GM23338 (cell line): ENCODE measurements around the gene RAC2. TPM values are rescaled to one million over a fixed set of nuclear protein-coding genes. Genes with fewer than 3 reads are reported as not detected.

Experiments used
- ATAC-seq: fragments of 200-7000 bp; cut with Tn5 transposase; 3 replicates; pipeline ENCODE4 v1.9.1; 2020
- DNase-seq: peaks from one replicate; pipeline ENCODE4 v3.0.0-alpha.2; 2015; ENCODE audit warnings: low spot score
- H2AFZ ChIP-seq: fragments of 200-600 bp; sonication (generic); 2 replicates; pipeline ENCODE4 v1.8.0; 2016; ENCODE audit warnings: antibody characterized with exemption, mild to moderate bottlenecking, moderate library complexity
- H3F3A ChIP-seq: fragments of 200-600 bp; sonication (generic); replicated peaks from 2 replicates; pipeline ENCODE4 v1.8.0; 2017; ENCODE audit warnings: antibody characterized with exemption, mixed run types, low read depth
- H3K27ac ChIP-seq: fragments of 200-600 bp; sonication (generic); 2 replicates; pipeline ENCODE4 v1.6.1; 2016; ENCODE audit warnings: low read depth
- H3K27me3 ChIP-seq: fragments of 200-600 bp; sonication (generic); 2 replicates; pipeline ENCODE4 v1.8.0; 2016; ENCODE audit warnings: mild to moderate bottlenecking, mixed run types, moderate library complexity; ENCODE audit not compliant: insufficient read depth
- H3K36me3 ChIP-seq: fragments of 200-600 bp; sonication (generic); 2 replicates; pipeline ENCODE4 v1.8.0; 2016; ENCODE audit warnings: mild to moderate bottlenecking; ENCODE audit not compliant: insufficient read depth
- H3K4me1 ChIP-seq: fragments of 200-600 bp; sonication (generic); 2 replicates; pipeline ENCODE4 v1.8.0; 2016; ENCODE audit warnings: mild to moderate bottlenecking, moderate library complexity; ENCODE audit not compliant: insufficient read depth
- H3K4me2 ChIP-seq: fragments of 200-600 bp; sonication (generic); 2 replicates; pipeline ENCODE4 v1.7.1; 2017; ENCODE audit warnings: mixed run types
- H3K4me3 ChIP-seq: fragments of 200-600 bp; sonication (generic); 2 replicates; pipeline ENCODE4 v1.6.1; 2016; ENCODE audit warnings: mixed run types
- H3K79me2 ChIP-seq: fragments of 200-600 bp; sonication (generic); replicated peaks from 2 replicates; pipeline ENCODE4 v1.8.0; 2017; ENCODE audit warnings: mild to moderate bottlenecking; ENCODE audit not compliant: insufficient read depth
- H3K9me2 ChIP-seq: fragments of 200-600 bp; sonication (generic); 2 replicates; pipeline ENCODE4 v1.8.0; 2017; ENCODE audit not compliant: insufficient read depth
- H4K20me1 ChIP-seq: fragments of 200-600 bp; sonication (generic); replicated peaks from 2 replicates; pipeline ENCODE4 v1.8.0; 2017; ENCODE audit warnings: mild to moderate bottlenecking; ENCODE audit not compliant: insufficient read depth
- H3K27ac Mint-ChIP-seq: 2 replicates; pipeline ENCODE4 v1.8.0; 2020; ENCODE audit warnings: inconsistent platforms, mild to moderate bottlenecking, moderate library complexity, mixed read lengths
- H3K27me3 Mint-ChIP-seq: 3 replicates; pipeline ENCODE4 v1.8.0; 2022; ENCODE audit warnings: low read depth, mild to moderate bottlenecking, moderate library complexity, mixed read lengths, inconsistent platforms; ENCODE audit not compliant: insufficient read depth, poor library complexity
- H3K36me3 Mint-ChIP-seq: 3 replicates; pipeline ENCODE4 v1.8.0; 2021; ENCODE audit warnings: low read depth, mild to moderate bottlenecking, inconsistent platforms, moderate library complexity, mixed read lengths
- H3K4me1 Mint-ChIP-seq: 3 replicates; pipeline ENCODE4 v1.8.0; 2020; ENCODE audit warnings: mild to moderate bottlenecking, inconsistent platforms, mixed read lengths
- H3K4me3 Mint-ChIP-seq: 3 replicates; pipeline ENCODE4 v1.8.0; 2021; ENCODE audit warnings: moderate library complexity, mild to moderate bottlenecking, inconsistent platforms, mixed read lengths
- H3K9me3 Mint-ChIP-seq: 3 replicates; pipeline ENCODE4 v1.8.0; 2020; ENCODE audit warnings: moderate library complexity, mild to moderate bottlenecking, inconsistent platforms, mixed read lengths
- CREB1 ChIP-seq: fragments of 250-450 bp; sonication (Bioruptor Pico); IDR thresholded peaks from 2 replicates; pipeline ENCODE4 v1.5.0; 2020; ENCODE audit warnings: low read depth, mild to moderate bottlenecking, moderate library complexity
- CTCF ChIP-seq, 2 experiments: fragments of 200-600 bp in 1 of 2; sonication (generic) in 1 of 2; conservative IDR thresholded peaks; 2 replicates each; pipeline versions ENCODE4 v1.5.1 to v1.6.1; 2016 to 2017; ENCODE audit warnings: antibody characterized with exemption in 2 of 2, low read depth in 2 of 2, mild to moderate bottlenecking in 2 of 2, moderate library complexity in 1 of 2
- ETS1 ChIP-seq: IDR thresholded peaks from 2 replicates; pipeline ENCODE4 v1.6.1; 2016; ENCODE audit warnings: antibody characterized with exemption
- EZH2 ChIP-seq: fragments of 200-600 bp; sonication (generic); IDR thresholded peaks from one replicate; pipeline ENCODE4 v1.8.0; 2017; ENCODE audit warnings: antibody characterized with exemption, mild to moderate bottlenecking, low read depth; ENCODE audit not compliant: unreplicated experiment
- EZH2phosphoT487 ChIP-seq: fragments of 200-600 bp; sonication (generic); IDR thresholded peaks from one replicate; pipeline ENCODE4 v1.8.1; 2018; ENCODE audit warnings: antibody characterized with exemption; ENCODE audit not compliant: unreplicated experiment
- JUNB ChIP-seq: IDR thresholded peaks from one replicate; pipeline ENCODE4 v1.6.1; 2016; ENCODE audit warnings: antibody characterized with exemption; ENCODE audit not compliant: unreplicated experiment
- NANOG ChIP-seq: IDR thresholded peaks from 2 replicates; pipeline ENCODE4 v1.6.1; 2016; ENCODE audit warnings: antibody characterized with exemption, borderline replicate concordance
- POLR2AphosphoS5 ChIP-seq: IDR thresholded peaks from 2 replicates; pipeline ENCODE4 v1.6.1; 2016; ENCODE audit warnings: antibody characterized with exemption, low read depth
- STAT1 ChIP-seq: IDR thresholded peaks from one replicate; pipeline ENCODE4 v1.6.1; 2016; ENCODE audit warnings: antibody characterized with exemption; ENCODE audit not compliant: unreplicated experiment
- ZNF114 ChIP-seq: fragments of 250-450 bp; sonication (Bioruptor Pico); IDR thresholded peaks from 2 replicates; pipeline ENCODE4 v1.5.0; 2020; ENCODE audit warnings: mild to moderate bottlenecking, moderate library complexity
- ZNF331 ChIP-seq: fragments of 250-450 bp; sonication (Bioruptor Pico); IDR thresholded peaks from 2 replicates; pipeline ENCODE4 v1.5.0; 2020; ENCODE audit warnings: low read depth, mild to moderate bottlenecking, moderate library complexity
- polyA plus RNA-seq: library from polyadenylated mRNA; unstranded; fragments of >200 nt; fragmentation: Nextera tagmentation; extraction: Ambion mirVana; gene quantifications from 2 replicates; pipeline ENCODE4 v1.2.1, GENCODE V29; 2016
- total RNA-seq: library from RNA; depleted of rRNA; stranded (reverse); fragments of >200 nt; shearing (Covaris generic); gene quantifications from 2 replicates; pipeline ENCODE4 v1.2.3, GENCODE V29; 2014
- TF ChIP-seq, protein P1 (sequence below): fragments of 250-450 bp; sonication (Bioruptor Pico); IDR thresholded peaks from 2 replicates; pipeline ENCODE4 v1.5.0; 2020; ENCODE audit warnings: mild to moderate bottlenecking, moderate library complexity
- TF ChIP-seq, protein P2 (sequence below): IDR thresholded peaks from one replicate; pipeline ENCODE4 v1.6.1; 2018; ENCODE audit warnings: antibody characterized with exemption; ENCODE audit not compliant: unreplicated experiment

RAC2 gene
- total and polyA plus RNA-seq, 2 experiments from 2014 or later = 2.4 to 2.7 TPM

- DNase-seq = no peak
- H3K4me1 Mint-ChIP-seq = peaks cover 18% of the 10 kb centered on the region
- H2AFZ ChIP-seq = no peak overlapping the region
- no peaks in the 10 kb centered on the region for H3K36me3 ChIP-seq
- H3K27ac ChIP-seq = no peak overlapping the region
- H3K4me2 ChIP-seq = no peak overlapping the region
- H3K4me3 Mint-ChIP-seq = no peak overlapping the region
- no peaks in the 10 kb centered on the region for H4K20me1 ChIP-seq
- H3K27me3 Mint-ChIP-seq = peaks cover 12% of the 10 kb centered on the region
- H3K9me2 ChIP-seq = no peaks in the 10 kb centered on the region
- no peaks in the 10 kb centered on the region for H3K27me3 ChIP-seq
- no peak overlapping the region for H3K27ac Mint-ChIP-seq
- H3K4me1 ChIP-seq = peaks cover 15% of the 10 kb centered on the region
- H3K9me3 Mint-ChIP-seq = no peaks in the 10 kb centered on the region; the same call in 2 of the 3 replicates
- no peak overlapping the region for H3K4me3 ChIP-seq
- no peaks in the 10 kb centered on the region; the same call in 1 of the 3 replicates for H3K36me3 Mint-ChIP-seq
- 0 out of 2 replicates have a peak, but pooled peaks cover 4% of the 10 kb centered on the region for H3F3A ChIP-seq
- no peak for ATAC-seq
- H3K79me2 ChIP-seq = no peaks in the 10 kb centered on the region
- TF ChIP-seq CREB1 (CRISPR knock-in tag) (no peak), ZNF114 (CRISPR knock-in tag) (no peak), STAT1 (no peak), EZH2phosphoT487 (no peak), CTCF (conservative IDR thresholded peaks at IDR 0.05; ENCODE audit: low read depth in 2 of 2) (no peak), ZNF331 (CRISPR knock-in tag) (no peak), ETS1 (no peak), EZH2 (no peak), JUNB (no peak), POLR2AphosphoS5 (no peak), NANOG (no peak)
- TF ChIP-seq, protein P1, sequence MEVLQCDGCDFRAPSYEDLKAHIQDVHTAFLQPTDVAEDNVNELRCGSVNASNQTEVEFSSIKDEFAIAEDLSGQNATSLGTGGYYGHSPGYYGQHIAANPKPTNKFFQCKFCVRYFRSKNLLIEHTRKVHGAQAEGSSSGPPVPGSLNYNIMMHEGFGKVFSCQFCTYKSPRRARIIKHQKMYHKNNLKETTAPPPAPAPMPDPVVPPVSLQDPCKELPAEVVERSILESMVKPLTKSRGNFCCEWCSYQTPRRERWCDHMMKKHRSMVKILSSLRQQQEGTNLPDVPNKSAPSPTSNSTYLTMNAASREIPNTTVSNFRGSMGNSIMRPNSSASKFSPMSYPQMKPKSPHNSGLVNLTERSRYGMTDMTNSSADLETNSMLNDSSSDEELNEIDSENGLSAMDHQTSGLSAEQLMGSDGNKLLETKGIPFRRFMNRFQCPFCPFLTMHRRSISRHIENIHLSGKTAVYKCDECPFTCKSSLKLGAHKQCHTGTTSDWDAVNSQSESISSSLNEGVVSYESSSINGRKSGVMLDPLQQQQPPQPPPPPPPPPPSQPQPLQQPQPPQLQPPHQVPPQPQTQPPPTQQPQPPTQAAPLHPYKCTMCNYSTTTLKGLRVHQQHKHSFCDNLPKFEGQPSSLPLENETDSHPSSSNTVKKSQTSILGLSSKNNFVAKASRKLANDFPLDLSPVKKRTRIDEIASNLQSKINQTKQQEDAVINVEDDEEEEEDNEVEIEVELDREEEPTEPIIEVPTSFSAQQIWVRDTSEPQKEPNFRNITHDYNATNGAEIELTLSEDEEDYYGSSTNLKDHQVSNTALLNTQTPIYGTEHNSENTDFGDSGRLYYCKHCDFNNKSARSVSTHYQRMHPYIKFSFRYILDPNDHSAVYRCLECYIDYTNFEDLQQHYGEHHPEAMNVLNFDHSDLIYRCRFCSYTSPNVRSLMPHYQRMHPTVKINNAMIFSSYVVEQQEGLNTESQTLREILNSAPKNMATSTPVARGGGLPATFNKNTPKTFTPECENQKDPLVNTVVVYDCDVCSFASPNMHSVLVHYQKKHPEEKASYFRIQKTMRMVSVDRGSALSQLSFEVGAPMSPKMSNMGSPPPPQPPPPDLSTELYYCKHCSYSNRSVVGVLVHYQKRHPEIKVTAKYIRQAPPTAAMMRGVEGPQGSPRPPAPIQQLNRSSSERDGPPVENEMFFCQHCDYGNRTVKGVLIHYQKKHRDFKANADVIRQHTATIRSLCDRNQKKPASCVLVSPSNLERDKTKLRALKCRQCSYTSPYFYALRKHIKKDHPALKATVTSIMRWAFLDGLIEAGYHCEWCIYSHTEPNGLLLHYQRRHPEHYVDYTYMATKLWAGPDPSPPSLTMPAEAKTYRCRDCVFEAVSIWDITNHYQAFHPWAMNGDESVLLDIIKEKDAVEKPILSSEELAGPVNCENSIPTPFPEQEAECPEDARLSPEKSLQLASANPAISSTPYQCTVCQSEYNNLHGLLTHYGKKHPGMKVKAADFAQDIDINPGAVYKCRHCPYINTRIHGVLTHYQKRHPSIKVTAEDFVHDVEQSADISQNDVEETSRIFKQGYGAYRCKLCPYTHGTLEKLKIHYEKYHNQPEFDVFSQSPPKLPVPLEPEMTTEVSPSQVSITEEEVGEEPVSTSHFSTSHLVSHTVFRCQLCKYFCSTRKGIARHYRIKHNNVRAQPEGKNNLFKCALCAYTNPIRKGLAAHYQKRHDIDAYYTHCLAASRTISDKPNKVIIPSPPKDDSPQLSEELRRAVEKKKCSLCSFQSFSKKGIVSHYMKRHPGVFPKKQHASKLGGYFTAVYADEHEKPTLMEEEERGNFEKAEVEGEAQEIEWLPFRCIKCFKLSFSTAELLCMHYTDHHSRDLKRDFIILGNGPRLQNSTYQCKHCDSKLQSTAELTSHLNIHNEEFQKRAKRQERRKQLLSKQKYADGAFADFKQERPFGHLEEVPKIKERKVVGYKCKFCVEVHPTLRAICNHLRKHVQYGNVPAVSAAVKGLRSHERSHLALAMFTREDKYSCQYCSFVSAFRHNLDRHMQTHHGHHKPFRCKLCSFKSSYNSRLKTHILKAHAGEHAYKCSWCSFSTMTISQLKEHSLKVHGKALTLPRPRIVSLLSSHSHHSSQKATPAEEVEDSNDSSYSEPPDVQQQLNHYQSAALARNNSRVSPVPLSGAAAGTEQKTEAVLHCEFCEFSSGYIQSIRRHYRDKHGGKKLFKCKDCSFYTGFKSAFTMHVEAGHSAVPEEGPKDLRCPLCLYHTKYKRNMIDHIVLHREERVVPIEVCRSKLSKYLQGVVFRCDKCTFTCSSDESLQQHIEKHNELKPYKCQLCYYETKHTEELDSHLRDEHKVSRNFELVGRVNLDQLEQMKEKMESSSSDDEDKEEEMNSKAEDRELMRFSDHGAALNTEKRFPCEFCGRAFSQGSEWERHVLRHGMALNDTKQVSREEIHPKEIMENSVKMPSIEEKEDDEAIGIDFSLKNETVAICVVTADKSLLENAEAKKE (CRISPR knock-in tag) = no peak
- TF ChIP-seq, protein P2, sequence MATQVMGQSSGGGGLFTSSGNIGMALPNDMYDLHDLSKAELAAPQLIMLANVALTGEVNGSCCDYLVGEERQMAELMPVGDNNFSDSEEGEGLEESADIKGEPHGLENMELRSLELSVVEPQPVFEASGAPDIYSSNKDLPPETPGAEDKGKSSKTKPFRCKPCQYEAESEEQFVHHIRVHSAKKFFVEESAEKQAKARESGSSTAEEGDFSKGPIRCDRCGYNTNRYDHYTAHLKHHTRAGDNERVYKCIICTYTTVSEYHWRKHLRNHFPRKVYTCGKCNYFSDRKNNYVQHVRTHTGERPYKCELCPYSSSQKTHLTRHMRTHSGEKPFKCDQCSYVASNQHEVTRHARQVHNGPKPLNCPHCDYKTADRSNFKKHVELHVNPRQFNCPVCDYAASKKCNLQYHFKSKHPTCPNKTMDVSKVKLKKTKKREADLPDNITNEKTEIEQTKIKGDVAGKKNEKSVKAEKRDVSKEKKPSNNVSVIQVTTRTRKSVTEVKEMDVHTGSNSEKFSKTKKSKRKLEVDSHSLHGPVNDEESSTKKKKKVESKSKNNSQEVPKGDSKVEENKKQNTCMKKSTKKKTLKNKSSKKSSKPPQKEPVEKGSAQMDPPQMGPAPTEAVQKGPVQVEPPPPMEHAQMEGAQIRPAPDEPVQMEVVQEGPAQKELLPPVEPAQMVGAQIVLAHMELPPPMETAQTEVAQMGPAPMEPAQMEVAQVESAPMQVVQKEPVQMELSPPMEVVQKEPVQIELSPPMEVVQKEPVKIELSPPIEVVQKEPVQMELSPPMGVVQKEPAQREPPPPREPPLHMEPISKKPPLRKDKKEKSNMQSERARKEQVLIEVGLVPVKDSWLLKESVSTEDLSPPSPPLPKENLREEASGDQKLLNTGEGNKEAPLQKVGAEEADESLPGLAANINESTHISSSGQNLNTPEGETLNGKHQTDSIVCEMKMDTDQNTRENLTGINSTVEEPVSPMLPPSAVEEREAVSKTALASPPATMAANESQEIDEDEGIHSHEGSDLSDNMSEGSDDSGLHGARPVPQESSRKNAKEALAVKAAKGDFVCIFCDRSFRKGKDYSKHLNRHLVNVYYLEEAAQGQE = no peak
These were observed 61.2 kb downstream of the RAC2 start for GRCh38 chr22:37182949-37183245.
